ENCODE data around the gene EPB41L3.

Gene EPB41L3

DNA sequence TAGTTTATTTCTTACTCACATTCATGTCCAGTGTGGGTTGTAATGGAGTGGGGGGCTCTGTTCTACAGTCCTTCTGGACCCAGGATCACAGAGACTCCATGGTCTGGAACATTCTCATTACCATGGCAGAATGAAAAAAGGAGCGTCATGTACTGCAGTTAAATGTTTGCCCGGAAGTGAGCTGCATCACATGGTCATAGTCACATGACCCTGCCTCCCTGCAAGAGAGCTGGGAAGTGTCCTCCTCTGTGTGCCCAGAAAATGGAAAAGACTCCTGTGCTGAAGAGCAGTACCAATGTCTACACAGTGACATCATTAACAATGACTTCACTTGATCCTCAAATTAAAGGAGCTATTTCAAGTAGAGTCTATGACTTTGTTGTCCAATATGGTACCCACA lies 174.3 kb downstream of the EPB41L3 start:
- H3K27ac ChIP-seq = no peak overlapping the region
- ChIA-PET CTCF (no interaction called here), POLR2A (ENCODE audit: low non-redundant PET) (no interaction called here)
- TF ChIP-seq, protein P1, sequence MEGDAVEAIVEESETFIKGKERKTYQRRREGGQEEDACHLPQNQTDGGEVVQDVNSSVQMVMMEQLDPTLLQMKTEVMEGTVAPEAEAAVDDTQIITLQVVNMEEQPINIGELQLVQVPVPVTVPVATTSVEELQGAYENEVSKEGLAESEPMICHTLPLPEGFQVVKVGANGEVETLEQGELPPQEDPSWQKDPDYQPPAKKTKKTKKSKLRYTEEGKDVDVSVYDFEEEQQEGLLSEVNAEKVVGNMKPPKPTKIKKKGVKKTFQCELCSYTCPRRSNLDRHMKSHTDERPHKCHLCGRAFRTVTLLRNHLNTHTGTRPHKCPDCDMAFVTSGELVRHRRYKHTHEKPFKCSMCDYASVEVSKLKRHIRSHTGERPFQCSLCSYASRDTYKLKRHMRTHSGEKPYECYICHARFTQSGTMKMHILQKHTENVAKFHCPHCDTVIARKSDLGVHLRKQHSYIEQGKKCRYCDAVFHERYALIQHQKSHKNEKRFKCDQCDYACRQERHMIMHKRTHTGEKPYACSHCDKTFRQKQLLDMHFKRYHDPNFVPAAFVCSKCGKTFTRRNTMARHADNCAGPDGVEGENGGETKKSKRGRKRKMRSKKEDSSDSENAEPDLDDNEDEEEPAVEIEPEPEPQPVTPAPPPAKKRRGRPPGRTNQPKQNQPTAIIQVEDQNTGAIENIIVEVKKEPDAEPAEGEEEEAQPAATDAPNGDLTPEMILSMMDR (conservative IDR thresholded peaks at IDR 0.05; ENCODE audit: low read depth) = no peak
- DNase-seq (ENCODE audit: low spot score) = no peak

DNA sequence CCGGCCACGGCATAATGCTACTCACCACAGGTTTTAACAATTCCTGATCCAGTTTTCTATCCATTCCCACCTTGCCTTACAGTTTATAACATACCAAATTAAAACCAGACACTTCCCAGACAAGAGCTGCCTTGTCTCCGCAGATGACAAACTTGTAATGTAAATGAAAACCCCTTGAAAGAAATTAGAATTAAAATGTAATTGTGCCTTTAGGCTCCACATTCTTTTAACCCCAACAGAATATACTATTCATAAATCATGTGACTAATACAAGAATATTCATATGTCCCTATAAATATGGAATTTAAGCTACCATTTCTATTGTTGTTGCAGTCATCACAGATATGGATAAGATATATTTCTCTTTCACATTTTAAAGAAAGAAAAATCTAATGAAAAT lies 178.4 kb downstream of the EPB41L3 start:
- ChIA-PET POLR2A (ENCODE audit: low non-redundant PET) (no interaction called here), CTCF (no interaction called here)
- H3K27ac ChIP-seq = no peak overlapping the region
- TF ChIP-seq, protein P1 (conservative IDR thresholded peaks at IDR 0.05; ENCODE audit: low read depth) = no peak
- no peak for DNase-seq (ENCODE audit: low spot score)

DNA sequence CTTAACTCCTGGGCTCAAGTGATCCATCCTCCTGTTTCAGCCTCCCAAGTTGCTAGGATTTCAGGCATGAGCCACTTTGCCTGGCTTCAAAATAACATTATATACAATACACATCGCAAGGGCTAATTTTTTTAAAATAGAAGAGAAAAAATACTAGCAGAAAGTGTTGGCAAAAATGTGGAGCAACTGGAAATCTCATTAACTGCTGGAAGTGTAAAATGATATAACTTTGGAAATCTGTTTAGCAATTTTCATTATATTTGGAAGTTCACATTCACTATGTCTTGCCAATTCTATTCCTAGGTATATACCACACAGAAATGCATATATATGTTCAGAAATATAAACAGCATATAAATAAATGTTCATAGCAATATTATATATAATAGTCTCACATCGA lies 193.2 kb downstream of the EPB41L3 start:
- CTCF ChIA-PET = no interaction called here
- DNase-seq (ENCODE audit: low spot score) = no peak
- POLR2A ChIA-PET (ENCODE audit: low non-redundant PET) = no interaction called here
- no peak overlapping the region for H3K27ac ChIP-seq
- TF ChIP-seq, protein P1 (conservative IDR thresholded peaks at IDR 0.05; ENCODE audit: low read depth) = no peak

Data from RWPE1 (cell line).